B cell (primary cell): Measurements from ENCODE around the gene CACNA1F.

ENCODE experiments used
- EZH2 ChIP-seq: IDR thresholded peaks from 2 replicates; pipeline ENCODE4 v1.6.1; 2012; ENCODE audit warnings: borderline replicate concordance, low read depth, mild to moderate bottlenecking, moderate library complexity, low read length; ENCODE audit not compliant: insufficient read depth, poor library complexity, severe bottlenecking
- TF ChIP-seq, protein P1 (sequence below): fragments of 200-600 bp; IDR thresholded peaks from one replicate; pipeline ENCODE4 v1.8.0; 2022; ENCODE audit warnings: antibody characterized with exemption, mild to moderate bottlenecking

DNA sequence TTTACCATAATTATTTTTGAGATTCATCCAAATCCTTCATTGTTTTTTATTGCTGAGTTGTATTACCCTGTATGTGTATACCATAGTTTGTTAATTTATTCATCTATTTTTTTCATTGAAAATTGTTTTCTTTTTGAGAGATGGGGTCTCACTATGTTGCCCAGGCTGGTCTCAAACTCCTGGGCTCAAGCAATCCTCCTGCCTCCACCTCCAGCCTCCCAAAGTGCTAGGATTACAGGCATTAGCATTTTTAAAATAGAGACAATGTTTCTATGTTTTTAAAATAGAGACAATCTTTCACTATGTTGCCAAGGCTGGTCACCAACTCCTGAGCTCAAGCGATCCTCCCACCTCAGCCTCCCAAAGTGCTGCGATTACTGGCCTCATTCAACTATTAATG is 72.2 kb downstream of the CACNA1F start:
- TF ChIP-seq, protein P1, sequence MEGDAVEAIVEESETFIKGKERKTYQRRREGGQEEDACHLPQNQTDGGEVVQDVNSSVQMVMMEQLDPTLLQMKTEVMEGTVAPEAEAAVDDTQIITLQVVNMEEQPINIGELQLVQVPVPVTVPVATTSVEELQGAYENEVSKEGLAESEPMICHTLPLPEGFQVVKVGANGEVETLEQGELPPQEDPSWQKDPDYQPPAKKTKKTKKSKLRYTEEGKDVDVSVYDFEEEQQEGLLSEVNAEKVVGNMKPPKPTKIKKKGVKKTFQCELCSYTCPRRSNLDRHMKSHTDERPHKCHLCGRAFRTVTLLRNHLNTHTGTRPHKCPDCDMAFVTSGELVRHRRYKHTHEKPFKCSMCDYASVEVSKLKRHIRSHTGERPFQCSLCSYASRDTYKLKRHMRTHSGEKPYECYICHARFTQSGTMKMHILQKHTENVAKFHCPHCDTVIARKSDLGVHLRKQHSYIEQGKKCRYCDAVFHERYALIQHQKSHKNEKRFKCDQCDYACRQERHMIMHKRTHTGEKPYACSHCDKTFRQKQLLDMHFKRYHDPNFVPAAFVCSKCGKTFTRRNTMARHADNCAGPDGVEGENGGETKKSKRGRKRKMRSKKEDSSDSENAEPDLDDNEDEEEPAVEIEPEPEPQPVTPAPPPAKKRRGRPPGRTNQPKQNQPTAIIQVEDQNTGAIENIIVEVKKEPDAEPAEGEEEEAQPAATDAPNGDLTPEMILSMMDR = no peak
- no peak for TF ChIP-seq EZH2
